MM.1S (cell line): ENCODE data around the gene TMEM35B.

Source experiments
- CTCF ChIP-seq: fragments of 300-600 bp; sonication (generic); IDR thresholded peaks from 2 replicates; pipeline ENCODE4 v1.5.1; 2016; ENCODE audit warnings: antibody characterized with exemption, low read length, mixed read lengths
- EZH2phosphoT487 ChIP-seq: fragments of 300-600 bp; sonication (generic); IDR thresholded peaks from 2 replicates; pipeline ENCODE4 v1.6.1; 2018; ENCODE audit warnings: antibody characterized with exemption, low read length

- TF ChIP-seq EZH2phosphoT487 (no peak), CTCF (no peak)
Measured at GRCh38 chr1:34977210-34977471, 8.0 kb downstream of the TMEM35B start.
